Thyroid gland (tissue), 4 donors: Measurements from ENCODE around the gene APBB2.

Source experiments
- CTCF ChIP-seq, 6 experiments: fragments of 200-600 bp in 3 of 6; fragments of 450-650 bp in 3 of 6; sonication (generic) in 3 of 6; IDR thresholded peaks; one replicate each; pipeline ENCODE4 v1.5.1; 2016 to 2019; ENCODE audit warnings: antibody characterized with exemption in 6 of 6, mild to moderate bottlenecking in 2 of 6, inconsistent platforms in 1 of 6, moderate library complexity in 1 of 6
- POLR2A ChIP-seq, 2 donors: fragments of 450-650 bp; IDR thresholded peaks; one replicate each; pipeline ENCODE4 v1.6.1; 2017; ENCODE audit warnings: antibody characterized with exemption in 2 of 2, mild to moderate bottlenecking in 2 of 2, moderate library complexity in 1 of 2

DNA sequence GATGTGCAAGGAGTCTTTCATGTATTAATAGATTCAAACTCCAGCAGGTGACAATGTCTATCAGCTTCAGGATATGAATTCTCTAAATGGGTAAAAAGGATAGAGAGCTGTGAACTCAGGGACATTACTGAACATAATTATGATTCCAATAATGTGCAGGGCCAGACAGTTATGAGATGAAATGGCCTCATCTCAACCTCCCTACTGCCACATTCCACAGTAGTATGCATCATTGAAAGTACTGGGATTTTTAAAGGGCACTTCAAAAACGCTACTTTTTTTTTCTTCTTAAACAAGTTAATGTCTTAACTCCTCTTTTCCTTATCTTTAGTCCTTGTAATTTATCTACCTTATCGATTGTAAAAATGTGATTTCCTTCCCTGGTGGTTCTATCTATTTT, 202.0 kb downstream of the APBB2 start:
- TF ChIP-seq CTCF (IDR thresholded peaks at IDR 0.05) (no peak), POLR2A (IDR thresholded peaks at IDR 0.05) (no peak)
